ENCODE results near the gene ELOF1. TPM values are rescaled to one million over a fixed set of nuclear protein-coding genes. Genes with fewer than 3 reads are reported as not detected.
A peak's percentile ranks its signal among the peaks of the same experiment; 100 is the strongest.
"Not testable (repeated sequence)": the region's sequence is repeated elsewhere in the genome, so short reads cannot be mapped to it uniquely, and the experiment has no call there.

Gene ELOF1
- total RNA-seq, 2 experiments from 2014 or later, result 47.9 to 52.8 TPM

DNA sequence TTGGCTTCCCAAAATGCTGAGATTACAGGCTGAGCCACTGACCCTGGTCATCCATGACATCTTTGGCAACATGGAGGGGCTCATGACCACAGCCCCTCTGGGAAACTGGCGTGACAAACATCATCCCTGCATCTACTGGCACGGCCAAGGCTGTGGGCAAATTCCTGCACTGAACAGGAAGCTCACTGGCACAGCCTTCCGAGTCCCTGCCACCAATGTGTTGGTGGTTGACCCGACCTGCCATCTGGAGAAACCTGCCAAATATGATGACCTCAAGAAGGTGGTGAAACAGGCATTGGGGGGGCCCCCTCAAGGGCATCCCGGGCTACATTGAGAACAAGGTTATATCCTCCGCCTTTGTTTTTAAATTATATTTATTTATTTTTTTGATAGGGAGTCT, 27.3 kb upstream of the ELOF1 start:
- CTCF ChIA-PET, result interaction anchor here (0.9 to 15.1 kb wide), 4 partner anchors 25 to 209 kb away, joined by 4 to 187 read pairs (median 6); partner anchors contain the start of gene ELOF1

GRCh38 chr19:11581740-11582139, 22.7 kb upstream of the ELOF1 start:
- POLR2A ChIA-PET, result interaction anchor here (0.7 to 2.6 kb wide), 4 partner anchors 16 to 1478 kb away, joined by 3 to 15 read pairs (median 3); partner anchors contain the start of gene ELOF1
- DNase-seq, result peak; percentile 55
- CTCF ChIA-PET, result interaction anchor here (0.9 to 15.1 kb wide), 7 partner anchors 10 to 99 kb away, joined by 3 to 187 read pairs (median 3); partner anchors contain the start of gene ELOF1

More for the DNA sequence above, 27.3 kb upstream of the ELOF1 start:
- Mint-ChIP-seq H3K9me3 (ENCODE audit: insufficient read depth) (no peaks in the 10 kb centered on the region), H3K27me3 (ENCODE audit: low read depth) (no peaks in the 10 kb centered on the region), H3K27ac (no peak overlapping the region), H3K36me3 (ENCODE audit: low read depth) (no peaks in the 10 kb centered on the region), H3K4me1 (ENCODE audit: low read depth) (peaks cover 29% of the 10 kb centered on the region), H3K4me3 (no peak overlapping the region)
- DNase-seq (no peak), ATAC-seq (no peak)
- POLR2A ChIA-PET, result no interaction called here

GRCh38 chr19:11580116-11580515, 21.1 kb upstream of the ELOF1 start:
- H3K27me3 Mint-ChIP-seq (ENCODE audit: low read depth), result no peaks in the 10 kb centered on the region
- H3K9me3 Mint-ChIP-seq (ENCODE audit: insufficient read depth), result no peaks in the 10 kb centered on the region
- ChIA-PET POLR2A (interaction anchor here (1.2 to 2.6 kb wide), 3 partner anchors 9 to 20 kb away, joined by 3 to 15 read pairs (median 7); partner anchors contain the start of gene ELOF1), CTCF (interaction anchor here (15.1 kb wide), 1 partner anchor 19 kb away, joined by 187 read pairs; the partner anchor contains the start of gene ELOF1)
- ATAC-seq (no peak), DNase-seq (no peak)
- H3K4me1 Mint-ChIP-seq (ENCODE audit: low read depth), result peaks cover 42% of the 10 kb centered on the region
- H3K27ac Mint-ChIP-seq, result no peak overlapping the region
- no peak overlapping the region for H3K4me3 Mint-ChIP-seq
- no peaks in the 10 kb centered on the region for H3K36me3 Mint-ChIP-seq (ENCODE audit: low read depth)

More at GRCh38 chr19:11581740-11582139, 22.7 kb upstream of the ELOF1 start:
- ATAC-seq, result peak; percentile 77
- Mint-ChIP-seq H3K4me3 (peak overlapping the region; percentile 54), H3K27ac (peak overlapping the region; percentile 95), H3K9me3 (ENCODE audit: insufficient read depth) (no peaks in the 10 kb centered on the region), H3K36me3 (ENCODE audit: low read depth) (no peaks in the 10 kb centered on the region), H3K27me3 (ENCODE audit: low read depth) (no peaks in the 10 kb centered on the region), H3K4me1 (ENCODE audit: low read depth) (peaks cover 43% of the 10 kb centered on the region)

DNA sequence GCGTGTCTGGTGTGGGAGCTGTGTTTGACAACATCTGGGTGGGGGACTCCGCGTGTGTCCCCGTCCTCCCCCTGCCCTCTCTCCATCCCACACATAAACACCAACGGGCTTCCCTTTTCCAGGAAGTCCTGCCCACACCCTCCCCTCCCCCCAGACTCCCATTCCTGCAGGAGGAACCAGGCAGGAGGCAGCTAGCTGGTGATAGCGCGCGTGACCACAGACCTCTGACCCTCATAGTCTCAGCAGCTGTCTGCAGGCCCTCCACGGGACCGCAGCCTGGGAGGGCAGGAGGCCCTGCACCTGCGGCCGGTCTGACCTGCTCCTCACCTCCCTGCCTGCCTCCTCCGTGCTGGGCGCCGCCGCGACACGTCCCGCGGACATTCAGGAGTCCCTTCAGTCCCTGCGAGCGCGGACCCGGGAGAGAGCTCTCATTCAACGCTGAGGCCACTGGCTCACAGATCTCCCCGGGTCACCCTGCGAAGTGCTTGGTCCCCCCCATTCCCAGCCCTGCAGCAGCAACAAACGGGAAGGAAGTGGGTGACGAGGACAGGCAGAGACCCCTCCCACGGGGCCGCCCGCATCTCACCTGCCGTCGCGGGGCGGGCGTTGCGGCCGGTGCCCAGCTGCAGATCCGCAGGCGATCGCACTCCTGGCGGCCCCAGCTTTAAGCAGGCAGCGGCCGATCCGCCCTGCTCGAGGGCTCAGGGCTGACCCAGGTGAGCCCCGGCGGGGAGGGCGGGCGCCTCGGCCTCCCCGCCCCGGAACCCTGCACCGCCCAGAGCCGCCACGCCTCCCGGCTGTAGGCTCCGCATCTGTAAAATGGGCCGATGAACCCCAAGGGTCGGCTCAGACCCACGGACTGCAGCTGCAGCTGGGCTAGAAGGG, 19.5 kb upstream of the ELOF1 start:
- POLR2A ChIA-PET, result interaction anchor here (0.7 kb wide), 1 partner anchor 10 kb away, joined by 3 read pairs; no protein-coding TSS in a partner anchor

GRCh38 chr19:11577451-11578257, 18.6 kb upstream of the ELOF1 start, which contains the start of gene ACP5:
ACP5 (minus strand) TSS chr19:11577645; CDS start chr19:11577317, 328 bp downstream.
- Mint-ChIP-seq H3K27ac (no peak within 1 kb of the TSS), H3K4me1 (ENCODE audit: low read depth) (peaks cover 44% of the 10 kb centered on the region), H3K36me3 (ENCODE audit: low read depth) (no peaks in the 10 kb centered on the region), H3K27me3 (ENCODE audit: low read depth) (no peaks in the 10 kb centered on the region), H3K4me3 (peak within 1 kb of the TSS; percentile 57), H3K9me3 (ENCODE audit: insufficient read depth) (no peaks in the 10 kb centered on the region)
- ChIA-PET POLR2A (interaction anchor here (0.7 kb wide), 1 partner anchor 10 kb away, joined by 3 read pairs; no protein-coding TSS in a partner anchor), CTCF (interaction anchor here (15.1 kb wide), 1 partner anchor 17 kb away, joined by 187 read pairs; the partner anchor contains the start of gene ELOF1)
- DNase-seq (no peak), ATAC-seq (no peak)

More for the DNA sequence above, 19.5 kb upstream of the ELOF1 start:
- Mint-ChIP-seq H3K9me3 (ENCODE audit: insufficient read depth) (no peaks in the 10 kb centered on the region), H3K27ac (no peak overlapping the region), H3K36me3 (ENCODE audit: low read depth) (no peaks in the 10 kb centered on the region), H3K4me1 (ENCODE audit: low read depth) (peaks cover 47% of the 10 kb centered on the region), H3K27me3 (ENCODE audit: low read depth) (no peaks in the 10 kb centered on the region), H3K4me3 (peak overlapping the region; percentile 63)
- DNase-seq (peak; percentile 47), ATAC-seq (peak; percentile 59)
- CTCF ChIA-PET, result interaction anchor here (15.1 kb wide), 1 partner anchor 17 kb away, joined by 187 read pairs; the partner anchor contains the start of gene ELOF1

DNA sequence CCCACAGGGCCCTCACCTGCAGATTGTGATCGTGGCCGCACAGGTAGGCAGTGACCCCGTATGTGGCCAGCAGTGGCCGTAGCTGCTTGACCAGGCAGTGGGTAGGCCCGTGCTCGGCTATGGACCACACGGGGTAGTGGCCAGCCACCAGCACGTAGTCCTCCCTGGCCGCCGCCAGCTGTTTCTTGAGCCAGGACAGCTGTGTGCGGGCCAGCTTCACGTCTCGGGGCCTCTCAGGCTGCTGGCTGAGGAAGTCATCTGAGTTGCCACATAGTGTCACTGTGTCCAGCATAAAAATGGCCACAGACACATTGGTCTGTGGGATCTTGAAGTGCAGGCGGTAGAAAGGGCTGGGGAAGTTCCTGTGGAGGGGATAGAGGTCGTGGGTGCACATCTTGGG, 17.2 kb upstream of the ELOF1 start:
- POLR2A ChIA-PET, result interaction anchor here (0.8 kb wide), 1 partner anchor 17 kb away, joined by 3 read pairs; the partner anchor contains the start of gene ELOF1
- Mint-ChIP-seq H3K36me3 (ENCODE audit: low read depth) (no peaks in the 10 kb centered on the region), H3K27ac (no peak overlapping the region), H3K9me3 (ENCODE audit: insufficient read depth) (no peaks in the 10 kb centered on the region), H3K4me3 (no peak overlapping the region), H3K4me1 (ENCODE audit: low read depth) (peaks cover 34% of the 10 kb centered on the region), H3K27me3 (ENCODE audit: low read depth) (no peaks in the 10 kb centered on the region)
- no peak for ATAC-seq
- no peak for DNase-seq
- CTCF ChIA-PET, result interaction anchor here (0.8 to 1.7 kb wide), 2 partner anchors 14 to 16 kb away, joined by 3 to 6 read pairs; no protein-coding TSS in a partner anchor

DNA sequence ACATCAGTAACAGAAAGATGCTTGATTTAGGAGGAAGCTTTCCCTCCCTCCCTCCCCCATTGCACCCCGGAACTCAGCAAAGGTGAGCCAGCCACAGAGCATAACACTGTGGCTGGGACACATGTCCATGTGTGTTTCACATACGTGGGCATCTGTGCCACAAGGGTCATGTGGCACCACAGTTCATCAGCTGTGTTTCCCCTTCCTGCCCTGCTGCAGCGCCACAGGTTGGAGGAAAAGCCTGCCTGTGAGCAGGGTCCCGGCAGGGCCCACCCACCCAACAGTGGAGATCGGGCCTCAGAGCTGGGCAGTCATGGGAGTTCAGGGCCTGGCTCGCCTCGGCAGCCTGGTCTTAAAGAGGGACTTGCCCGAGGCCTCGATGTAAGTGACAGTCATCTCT, 15.7 kb upstream of the ELOF1 start:
- H3K27me3 Mint-ChIP-seq (ENCODE audit: low read depth), result no peaks in the 10 kb centered on the region
- no peak for ATAC-seq
- peak; percentile 53 for DNase-seq
- ChIA-PET POLR2A (no interaction called here), CTCF (interaction anchor here (0.8 to 1.8 kb wide), 4 partner anchors 11 to 14 kb away, joined by 3 to 6 read pairs (median 6); no protein-coding TSS in a partner anchor)
- no peak overlapping the region for H3K4me3 Mint-ChIP-seq
- peak overlapping the region; percentile 46 for H3K27ac Mint-ChIP-seq
- H3K9me3 Mint-ChIP-seq (ENCODE audit: insufficient read depth), result no peaks in the 10 kb centered on the region
- H3K4me1 Mint-ChIP-seq (ENCODE audit: low read depth), result peaks cover 25% of the 10 kb centered on the region
- H3K36me3 Mint-ChIP-seq (ENCODE audit: low read depth), result no peaks in the 10 kb centered on the region

DNA sequence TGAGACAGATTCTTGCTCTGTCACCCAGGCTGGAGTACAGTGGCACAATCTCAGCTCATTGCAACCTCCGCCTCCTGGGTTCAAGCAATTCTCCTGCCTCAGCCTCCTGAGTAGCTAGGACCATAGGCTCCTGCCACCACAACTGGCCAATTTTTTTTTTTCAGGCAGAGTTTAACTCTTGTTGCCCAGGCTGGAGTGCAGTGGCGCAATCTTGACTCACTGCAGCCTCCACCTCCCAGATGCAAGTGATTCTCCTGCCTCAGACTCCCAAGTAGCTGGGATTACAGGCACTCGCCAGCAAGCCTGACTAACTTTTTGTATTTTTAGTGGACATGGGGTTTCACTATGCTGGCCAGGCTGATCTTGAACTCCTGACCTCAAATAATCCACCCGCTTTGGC, 14.7 kb upstream of the ELOF1 start:
- not testable (repeated sequence) for H3K36me3 Mint-ChIP-seq (ENCODE audit: low read depth); H3K27me3 Mint-ChIP-seq (ENCODE audit: low read depth); H3K9me3 Mint-ChIP-seq (ENCODE audit: insufficient read depth); H3K4me3 Mint-ChIP-seq; H3K27ac Mint-ChIP-seq; DNase-seq; ATAC-seq
- ChIA-PET POLR2A (interaction anchor here (0.6 kb wide), 1 partner anchor 148 kb away, joined by 3 read pairs; no protein-coding TSS in a partner anchor), CTCF (interaction anchor here (1.0 to 1.8 kb wide), 2 partner anchors 12 to 13 kb away, joined by 5 to 6 read pairs; no protein-coding TSS in a partner anchor)
- peaks cover 25% of the 10 kb centered on the region for H3K4me1 Mint-ChIP-seq (ENCODE audit: low read depth)

- peaks cover 24% of the 10 kb centered on the region for H3K4me1 Mint-ChIP-seq (ENCODE audit: low read depth)
- not testable (repeated sequence) for DNase-seq; H3K9me3 Mint-ChIP-seq (ENCODE audit: insufficient read depth); H3K36me3 Mint-ChIP-seq (ENCODE audit: low read depth); H3K4me3 Mint-ChIP-seq; ATAC-seq; H3K27me3 Mint-ChIP-seq (ENCODE audit: low read depth); H3K27ac Mint-ChIP-seq
- ChIA-PET POLR2A (interaction anchor here (0.6 kb wide), 1 partner anchor 148 kb away, joined by 3 read pairs; no protein-coding TSS in a partner anchor), CTCF (interaction anchor here (1.5 to 1.8 kb wide), 3 partner anchors 11 to 37 kb away, joined by 5 to 9 read pairs (median 6); no protein-coding TSS in a partner anchor)
Observed at GRCh38 chr19:11573354-11573753, 14.3 kb upstream of the ELOF1 start.

GRCh38 chr19:11570039-11570462, 11.0 kb upstream of the ELOF1 start:
- H3K27me3 Mint-ChIP-seq (ENCODE audit: low read depth), result no peaks in the 10 kb centered on the region
- ChIA-PET CTCF (interaction anchor here (1.5 to 2.2 kb wide), 3 partner anchors 10 to 34 kb away, joined by 3 to 14 read pairs (median 5); no protein-coding TSS in a partner anchor), POLR2A (no interaction called here)
- H3K27ac Mint-ChIP-seq, result no peak overlapping the region
- ATAC-seq (no peak), DNase-seq (no peak)
- H3K4me3 Mint-ChIP-seq, result no peak overlapping the region
- peaks cover 22% of the 10 kb centered on the region for H3K4me1 Mint-ChIP-seq (ENCODE audit: low read depth)
- no peaks in the 10 kb centered on the region for H3K36me3 Mint-ChIP-seq (ENCODE audit: low read depth)
- H3K9me3 Mint-ChIP-seq (ENCODE audit: insufficient read depth), result no peaks in the 10 kb centered on the region

DNA sequence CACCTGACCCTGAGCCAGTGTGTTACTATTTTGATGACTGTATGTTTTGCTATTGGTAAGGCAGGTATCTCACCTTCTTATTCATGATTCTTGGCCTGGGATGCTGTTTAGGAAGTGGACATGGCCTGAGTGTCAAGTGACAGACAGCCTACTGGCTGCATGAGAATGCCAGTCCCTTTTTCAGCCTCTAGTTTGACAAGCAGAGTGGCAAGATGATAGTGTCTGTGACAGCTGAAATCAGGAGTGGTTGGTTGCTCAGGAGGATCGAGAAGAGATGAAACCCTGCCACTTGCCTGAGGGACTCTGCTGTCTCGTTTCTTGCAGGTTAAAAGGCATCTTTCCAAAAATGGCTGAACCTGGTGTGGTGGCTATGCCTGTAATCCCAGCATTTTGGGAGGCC, 7.1 kb upstream of the ELOF1 start:
- ChIA-PET CTCF (no interaction called here), POLR2A (no interaction called here)
- no peak overlapping the region for H3K4me3 Mint-ChIP-seq
- DNase-seq (no peak), ATAC-seq (no peak)
- peaks cover 20% of the 10 kb centered on the region for H3K4me1 Mint-ChIP-seq (ENCODE audit: low read depth)
- no peak overlapping the region for H3K27ac Mint-ChIP-seq
- H3K9me3 Mint-ChIP-seq (ENCODE audit: insufficient read depth), result no peaks in the 10 kb centered on the region
- no peaks in the 10 kb centered on the region for H3K36me3 Mint-ChIP-seq (ENCODE audit: low read depth)
- no peaks in the 10 kb centered on the region for H3K27me3 Mint-ChIP-seq (ENCODE audit: low read depth)
